Measurements from ENCODE around the gene ARTN. TPM values are rescaled to one million over a fixed set of nuclear protein-coding genes. Genes with fewer than 3 reads are reported as not detected.

ARTN gene
- polyA plus RNA-seq, 3 donors = 1.7 to 4.8 (median 2.4) TPM

GRCh38 chr1:43947061-43947873 is 13.7 kb downstream of the ARTN start:
- DNase-seq = no peak

- DNase-seq = no peak
Observed at GRCh38 chr1:43947874-43948437, 14.4 kb downstream of the ARTN start.

- DNase-seq = no peak
Observed at GRCh38 chr1:43949678-43950077, 16.1 kb downstream of the ARTN start.

- no peak for DNase-seq
Observed at GRCh38 chr1:43951021-43951985, 17.7 kb downstream of the ARTN start.

- DNase-seq = no peak
Observed at GRCh38 chr1:43952731-43953346, 19.2 kb downstream of the ARTN start.

GRCh38 chr1:43953361-43953760 is 19.8 kb downstream of the ARTN start:
- no peak for DNase-seq

GRCh38 chr1:43954036-43954435 is 20.4 kb downstream of the ARTN start:
- no peak for DNase-seq

GRCh38 chr1:43956234-43956633 is 22.6 kb downstream of the ARTN start:
- no peak for DNase-seq

- DNase-seq = no peak
Observed at GRCh38 chr1:43957407-43958040, 23.9 kb downstream of the ARTN start.

GRCh38 chr1:43958351-43959255 is 25.0 kb downstream of the ARTN start:
- DNase-seq = no peak

- DNase-seq = no peak
Observed at GRCh38 chr1:43960798-43961197, 27.2 kb downstream of the ARTN start.

- DNase-seq = no peak
Observed at GRCh38 chr1:43961692-43962091, 28.1 kb downstream of the ARTN start.

GRCh38 chr1:43962324-43962723 is 28.7 kb downstream of the ARTN start:
- no peak for DNase-seq

- no peak for DNase-seq
Observed at GRCh38 chr1:43963006-43963405, 29.4 kb downstream of the ARTN start.

GRCh38 chr1:43963890-43964289 is 30.3 kb downstream of the ARTN start:
- DNase-seq = no peak

GRCh38 chr1:43965316-43965715 is 31.7 kb downstream of the ARTN start:
- DNase-seq = no peak

- DNase-seq = no peak
Observed at GRCh38 chr1:43968348-43968948, 34.8 kb downstream of the ARTN start.

GRCh38 chr1:43969416-43969745 is 35.8 kb downstream of the ARTN start:
- DNase-seq = no peak

- peak; percentile 98 for DNase-seq
Observed at GRCh38 chr1:43969746-43970466, 36.3 kb downstream of the ARTN start, which contains the start of gene DPH2. Gene DPH2, plus strand, starts transcription at chr1:43970010. Its CDS starts 166 bp downstream, at chr1:43970176.

All from renal pelvis (tissue), 4 donors.